ENCODE measurements around the gene RAB3A. TPM values are rescaled to one million over a fixed set of nuclear protein-coding genes. Genes with fewer than 3 reads are reported as not detected.

The RAB3A gene
- total RNA-seq, 4 donors from 2014 or later: 0.92 to 3.8 (median 1.6) TPM

DNA sequence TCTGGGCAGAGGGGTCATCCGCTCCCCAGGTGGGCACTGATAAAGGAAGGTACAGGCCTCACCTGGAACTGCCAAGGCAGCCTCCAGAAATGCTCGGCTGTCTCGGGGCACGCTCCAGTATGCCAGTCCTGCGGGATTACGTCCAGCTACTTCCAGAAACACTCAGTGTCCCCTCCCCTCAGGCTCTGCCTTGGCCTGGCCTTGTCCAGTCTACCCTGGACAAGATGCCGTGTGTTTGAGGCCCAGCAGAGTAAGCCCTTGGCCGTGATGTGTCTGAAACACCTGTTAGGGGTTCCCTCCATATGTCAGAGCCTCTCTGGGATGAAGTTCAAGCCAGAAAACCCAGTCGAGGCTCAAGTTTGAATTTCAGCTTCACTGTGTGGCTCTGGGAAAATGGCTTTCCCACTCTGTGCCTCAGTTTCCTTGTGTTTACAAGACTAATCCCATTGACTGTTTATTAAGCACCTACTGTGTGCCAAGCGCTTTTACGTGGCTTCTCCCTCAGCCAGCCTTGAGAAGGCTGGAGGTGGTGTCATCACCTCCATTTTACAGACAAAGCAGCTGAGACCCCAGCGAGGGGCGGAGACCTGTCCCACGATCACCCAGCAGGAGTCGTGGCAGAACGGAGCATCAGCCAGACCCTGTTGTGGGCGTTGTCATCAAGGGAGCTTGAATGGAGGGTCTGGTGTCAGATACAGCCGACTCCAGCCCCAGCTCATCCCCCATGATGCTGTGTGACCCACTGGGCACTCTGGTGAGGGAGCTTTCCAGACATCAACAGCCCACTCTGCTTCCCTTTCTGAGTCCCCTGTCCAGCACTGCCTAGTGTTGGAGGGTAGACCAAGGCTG is 52.8 kb downstream of the RAB3A start:
- WGBS, 2 donors (ENCODE audit: low coverage in 1 of 2): 40 to 68% methylated on average over 1 to 4 of the region's 18 CpGs
- peak overlapping the region in 3 of 4 donors; percentile 84 to 97 (median 97) for H3K27ac ChIP-seq
- TF ChIP-seq POLR2AphosphoS5 (IDR thresholded peaks at IDR 0.05) (no peak), EP300 (IDR thresholded peaks at IDR 0.05) (no peak), POLR2A (IDR thresholded peaks at IDR 0.05) (no peak)
- TF ChIP-seq, protein P1, sequence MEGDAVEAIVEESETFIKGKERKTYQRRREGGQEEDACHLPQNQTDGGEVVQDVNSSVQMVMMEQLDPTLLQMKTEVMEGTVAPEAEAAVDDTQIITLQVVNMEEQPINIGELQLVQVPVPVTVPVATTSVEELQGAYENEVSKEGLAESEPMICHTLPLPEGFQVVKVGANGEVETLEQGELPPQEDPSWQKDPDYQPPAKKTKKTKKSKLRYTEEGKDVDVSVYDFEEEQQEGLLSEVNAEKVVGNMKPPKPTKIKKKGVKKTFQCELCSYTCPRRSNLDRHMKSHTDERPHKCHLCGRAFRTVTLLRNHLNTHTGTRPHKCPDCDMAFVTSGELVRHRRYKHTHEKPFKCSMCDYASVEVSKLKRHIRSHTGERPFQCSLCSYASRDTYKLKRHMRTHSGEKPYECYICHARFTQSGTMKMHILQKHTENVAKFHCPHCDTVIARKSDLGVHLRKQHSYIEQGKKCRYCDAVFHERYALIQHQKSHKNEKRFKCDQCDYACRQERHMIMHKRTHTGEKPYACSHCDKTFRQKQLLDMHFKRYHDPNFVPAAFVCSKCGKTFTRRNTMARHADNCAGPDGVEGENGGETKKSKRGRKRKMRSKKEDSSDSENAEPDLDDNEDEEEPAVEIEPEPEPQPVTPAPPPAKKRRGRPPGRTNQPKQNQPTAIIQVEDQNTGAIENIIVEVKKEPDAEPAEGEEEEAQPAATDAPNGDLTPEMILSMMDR (IDR thresholded peaks at IDR 0.05): no peak
- no peaks in the 10 kb centered on the region for H3K27me3 ChIP-seq
- peaks cover 0 to 25% of the 10 kb centered on the region in 2 donors for H3K36me3 ChIP-seq
- no peak for ATAC-seq
- H3K9me3 ChIP-seq: no peaks in the 10 kb centered on the region
- peaks cover 0 to 38% (median 17%) of the 10 kb centered on the region in 3 donors for H3K4me1 ChIP-seq
- H3K4me3 ChIP-seq: no peak overlapping the region

DNA sequence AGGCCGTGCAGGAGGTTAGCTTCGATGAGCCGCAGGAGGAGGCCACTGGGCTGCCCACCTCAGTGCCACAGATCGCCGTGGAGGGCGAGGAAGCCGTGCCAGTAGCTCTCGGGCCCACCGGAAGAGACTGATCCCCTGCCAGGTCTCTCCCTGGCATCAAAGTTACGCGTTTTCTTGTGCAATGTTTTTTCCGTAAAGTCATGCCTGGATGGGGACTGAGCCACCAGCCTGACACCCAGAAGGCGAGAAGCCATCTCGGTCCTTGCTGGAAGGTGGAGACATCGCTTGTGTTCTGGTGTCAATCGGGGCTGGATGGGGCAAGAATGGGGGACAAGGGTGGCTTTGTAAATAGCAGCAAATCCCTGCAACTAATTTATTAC is 54.3 kb downstream of the RAB3A start:
- Histone ChIP-seq H3K4me3 (no peak overlapping the region), H3K4me1 (peaks cover 0 to 24% (median 17%) of the 10 kb centered on the region in 3 donors), H3K36me3 (peaks cover 0 to 34% of the 10 kb centered on the region in 2 donors), H3K27ac (no peak overlapping the region), H3K9me3 (no peaks in the 10 kb centered on the region), H3K27me3 (no peaks in the 10 kb centered on the region)
- no peak for TF ChIP-seq EP300 (IDR thresholded peaks at IDR 0.05)
- TF ChIP-seq POLR2A (IDR thresholded peaks at IDR 0.05): no peak
- TF ChIP-seq, protein P1 (IDR thresholded peaks at IDR 0.05): no peak
- no peak for TF ChIP-seq POLR2AphosphoS5 (IDR thresholded peaks at IDR 0.05)
- no peak for ATAC-seq
- WGBS, 2 donors (ENCODE audit: low coverage in 1 of 2): 0 to 71% methylated on average over 1 to 6 of the region's 16 CpGs

DNA sequence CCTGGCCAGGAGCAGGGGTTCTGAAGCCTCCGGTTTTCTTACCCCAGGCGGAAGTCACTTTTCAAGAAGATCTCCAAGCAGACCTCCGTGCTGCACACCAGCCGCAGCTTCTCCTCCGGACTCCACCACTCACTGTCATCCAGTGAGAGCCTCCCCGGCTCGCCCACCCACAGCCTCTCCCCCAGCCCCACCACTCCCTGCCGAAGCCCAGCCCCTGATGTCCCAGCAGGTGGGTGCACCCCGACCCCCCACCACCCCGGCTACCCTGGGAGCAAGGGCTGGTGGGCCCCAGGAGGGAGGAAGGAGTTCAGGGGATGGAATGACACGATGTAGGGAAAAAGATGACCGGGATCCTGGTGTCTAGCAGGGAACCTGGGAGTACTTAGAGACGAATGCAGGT is 56.4 kb downstream of the RAB3A start:
- Histone ChIP-seq H3K4me1 (peaks cover 0 to 12% (median 8%) of the 10 kb centered on the region in 3 donors), H3K27ac (no peak overlapping the region), H3K9me3 (no peaks in the 10 kb centered on the region), H3K36me3 (peaks cover 0 to 56% of the 10 kb centered on the region in 2 donors), H3K27me3 (no peaks in the 10 kb centered on the region), H3K4me3 (no peak overlapping the region)
- no peak for ATAC-seq
- 70 to 71% methylated on average over 3 to 4 of the region's 13 CpGs for WGBS, 2 donors (ENCODE audit: low coverage in 1 of 2)
- TF ChIP-seq POLR2A (IDR thresholded peaks at IDR 0.05): no peak
- no peak for TF ChIP-seq EP300 (IDR thresholded peaks at IDR 0.05)
- TF ChIP-seq POLR2AphosphoS5 (IDR thresholded peaks at IDR 0.05): no peak
- TF ChIP-seq, protein P1 (IDR thresholded peaks at IDR 0.05): no peak

Small RNA genes lying within 50 kb of the gene (small RNA-seq; reads per million reads assigned to genes)
- 0 reads per million in 4 donors for gene IFI30

Other genes starting within 250 kb of the RAB3A start
- under 1 TPM in 2 of 4 donors, not detected in 2; 0.20 to 0.89 TPM for gene KCNN1, start 236.9 kb downstream of the RAB3A start, total RNA-seq
- gene ARRDC2, start 195.9 kb downstream of the RAB3A start, total RNA-seq: 10 to 100 TPM; 31.9 to 64.6 (median 47.5) TPM
- 1 to 10 TPM in 3 of 4 donors, under 1 TPM in 1; 0.15 to 3.5 (median 1.5) TPM for gene IL12RB1, start 117.1 kb downstream of the RAB3A start, total RNA-seq
- gene MAST3, start 106.3 kb downstream of the RAB3A start, total RNA-seq: 1 to 10 TPM; 3.3 to 8.8 (median 4.8) TPM
- gene PIK3R2, start 50.9 kb downstream of the RAB3A start, total RNA-seq: 10 to 100 TPM in 3 of 4 donors, 1 to 10 TPM in 1; 5.3 to 30.1 (median 22.7) TPM
- gene IFI30, start 30.2 kb downstream of the RAB3A start, total RNA-seq: 10 to 100 TPM in 3 of 4 donors, 1 to 10 TPM in 1; 4.4 to 79.6 (median 40.8) TPM
- 10 to 100 TPM; 13.8 to 30.7 (median 22.4) TPM for gene MPV17L2, start 10.8 kb downstream of the RAB3A start, total RNA-seq
- gene PDE4C, start 22.4 kb upstream of the RAB3A start, total RNA-seq: 1 to 10 TPM in 1 of 4 donors, under 1 TPM in 3; 0.35 to 2.3 (median 0.53) TPM
- gene IQCN, start 70.4 kb upstream of the RAB3A start, total RNA-seq: 1 to 10 TPM in 2 of 4 donors, under 1 TPM in 2; 0.27 to 4.4 (median 1.3) TPM
- gene JUND, start 77.6 kb upstream of the RAB3A start, total RNA-seq: 100 to 1,000 TPM; 241 to 573 (median 297) TPM
- gene LSM4, start 119.0 kb upstream of the RAB3A start, total RNA-seq: 100 to 1,000 TPM in 1 of 4 donors, 10 to 100 TPM in 3; 81.2 to 116 (median 94.5) TPM
- 10 to 100 TPM; 15.0 to 38.2 (median 23.1) TPM for gene PGPEP1, start 136.6 kb upstream of the RAB3A start, total RNA-seq
- gene GDF15, start 182.1 kb upstream of the RAB3A start, total RNA-seq: 1 to 10 TPM in 3 of 4 donors, under 1 TPM in 1; 0.62 to 3.7 (median 3.0) TPM
- 10 to 100 TPM in 1 of 4 donors, 1 to 10 TPM in 3; 1.9 to 19.0 (median 4.8) TPM for gene LRRC25, start 193.6 kb upstream of the RAB3A start, total RNA-seq
- 10 to 100 TPM; 58.4 to 76.2 (median 61.3) TPM for gene SSBP4, start 215.4 kb upstream of the RAB3A start, total RNA-seq
- gene ISYNA1, start 234.1 kb upstream of the RAB3A start, total RNA-seq: 10 to 100 TPM; 15.2 to 31.6 (median 19.8) TPM